NCI-H2196 treated with DMSO at 0.1 percent for 48 hours (cell line): ENCODE data around the gene UPF3A.
"Not testable (repeated sequence)": the region's sequence is repeated elsewhere in the genome, so short reads cannot be mapped to it uniquely, and the experiment has no call there.

ENCODE experiments used
- DNase-seq: peaks from one replicate; lab custom pipeline; 2025; ENCODE audit not compliant: unreplicated experiment; lab: John Stamatoyannopoulos, UW

UPF3A gene

GRCh38 chr13:114333881-114334280, 52.5 kb downstream of the UPF3A start:
- not testable (repeated sequence) for DNase-seq

- no peak for DNase-seq
Observed at GRCh38 chr13:114334305-114335053, 53.1 kb downstream of the UPF3A start.

- not testable (repeated sequence) for DNase-seq
Observed at GRCh38 chr13:114336457-114336856, 55.1 kb downstream of the UPF3A start.

GRCh38 chr13:114338959-114339358, 57.6 kb downstream of the UPF3A start:
- no peak for DNase-seq

GRCh38 chr13:114339857-114340534, 58.6 kb downstream of the UPF3A start:
- peak; percentile 13 for DNase-seq

GRCh38 chr13:114341003-114341777, 59.8 kb downstream of the UPF3A start:
- no peak for DNase-seq

- not testable (repeated sequence) for DNase-seq
Observed at GRCh38 chr13:114347256-114347655, 65.9 kb downstream of the UPF3A start.

GRCh38 chr13:114352763-114353162, 71.4 kb downstream of the UPF3A start:
- DNase-seq = not testable (repeated sequence)

GRCh38 chr13:114353382-114353781, 72.0 kb downstream of the UPF3A start:
- DNase-seq = not testable (repeated sequence)
